Activated CD4-positive, alpha-beta T cell treated with anti-CD3 and anti-CD28 coated beads, Interleukin-2, amount 50 U/mL, for 4 hours (primary cell): Measurements from ENCODE around the gene RPS13.
"Not testable (repeated sequence)": the region's sequence is repeated elsewhere in the genome, so short reads cannot be mapped to it uniquely, and the experiment has no call there.

Source experiments
- DNase-seq, 2 experiments: peaks; one replicate each; pipeline ENCODE4 v3.0.0-alpha.2; 2020

The RPS13 gene

DNA sequence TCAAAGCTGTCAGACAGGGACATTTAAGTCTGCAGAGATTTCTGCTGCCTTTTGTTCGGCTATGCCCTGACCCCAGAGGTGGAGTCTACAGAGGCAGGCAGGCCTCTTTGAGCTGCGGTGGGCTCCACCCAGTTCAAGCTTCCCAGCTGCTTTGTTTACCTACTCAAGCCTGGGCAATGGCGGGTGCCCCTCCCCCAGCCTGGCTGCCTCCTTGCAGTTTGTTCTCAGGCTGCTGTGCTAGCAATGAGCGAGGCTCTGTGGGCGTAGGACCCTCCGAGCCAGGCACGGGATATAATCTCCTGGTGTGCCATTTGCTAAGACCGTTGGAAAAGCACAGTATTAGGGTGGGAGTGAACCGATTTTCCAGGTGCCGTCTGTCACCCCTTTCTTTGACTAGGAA lies 43.4 kb downstream of the RPS13 start:
- not testable (repeated sequence) for DNase-seq

DNA sequence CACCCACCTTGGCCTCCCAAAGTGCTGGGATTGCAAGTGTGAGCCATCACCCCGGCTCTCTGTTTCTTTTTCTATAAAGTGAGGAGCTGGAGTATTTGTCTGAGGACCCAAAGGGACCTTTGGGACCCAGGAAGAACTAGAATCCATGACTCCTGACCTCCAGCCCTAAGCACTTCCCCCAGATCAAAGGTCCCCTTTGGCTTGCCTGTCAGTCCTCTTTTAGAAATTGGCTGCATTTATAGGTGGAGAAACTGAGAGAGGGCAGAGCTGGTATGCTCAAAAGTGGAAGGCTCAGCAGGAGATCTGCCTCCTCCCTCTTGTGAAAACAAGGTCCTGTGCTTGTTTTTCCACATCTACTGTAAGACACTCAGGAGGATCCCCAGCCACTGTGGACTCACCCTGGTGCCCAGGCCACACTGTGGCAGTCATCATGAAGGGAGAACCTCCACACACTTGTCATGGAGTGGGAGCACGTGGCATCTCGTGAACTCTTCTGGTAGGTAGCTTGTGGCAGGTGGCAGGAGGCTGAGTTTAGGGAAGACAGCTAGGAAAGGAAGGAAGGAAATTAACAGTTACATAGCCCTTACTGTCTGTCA lies 50.9 kb downstream of the RPS13 start:
- DNase-seq = no peak

DNA sequence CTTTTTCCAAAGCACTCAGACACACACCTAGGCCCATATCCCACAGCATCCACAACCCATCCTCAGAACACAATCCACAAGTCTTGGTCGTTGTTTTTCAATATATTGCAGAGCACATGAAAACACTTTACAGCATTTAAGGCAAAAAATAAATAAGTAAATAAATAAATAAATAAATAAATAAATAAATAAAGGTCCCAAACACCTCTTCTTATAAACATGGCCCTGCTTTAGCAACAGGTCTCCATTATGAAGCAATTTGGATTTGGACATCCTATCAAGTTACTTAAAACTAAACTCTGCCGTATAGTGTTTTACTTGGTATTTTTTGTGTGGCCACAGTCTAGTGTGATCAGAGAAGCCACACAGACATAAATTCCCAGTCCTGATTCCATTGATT lies 52.5 kb downstream of the RPS13 start:
- no peak for DNase-seq
